Tibial artery (tissue), 4 donors: ENCODE measurements around the gene DKC1.

Experiments
- DNase-seq, 2 donors: peaks; one replicate each; pipeline ENCODE4 v3.0.0-alpha.2; 2019
- H3K27ac ChIP-seq, 2 donors: fragments of 200-600 bp; sonication (generic) in 1 of 2; 1 replicate in 1 of 2; 2 replicates in 1 of 2; pipeline ENCODE4 v1.5.1; 2018 to 2019; ENCODE audit warnings: mild to moderate bottlenecking in 1 of 2
- H3K27me3 ChIP-seq, 2 donors: fragments of 200-600 bp; sonication (generic) in 1 of 2; one replicate each; pipeline versions ENCODE4 v1.5.1 to v1.6.0; 2016 to 2019
- H3K36me3 ChIP-seq, 3 donors: fragments of 200-600 bp; sonication (generic) in 2 of 3; one replicate each; pipeline ENCODE4 v1.5.1; 2016 to 2019; ENCODE audit warnings: mild to moderate bottlenecking in 2 of 3
- H3K4me1 ChIP-seq, 4 donors: fragments of 200-600 bp; sonication (generic) in 2 of 4; 1 replicate in 3 of 4; 2 replicates in 1 of 4; pipeline ENCODE4 v1.5.1; 2016 to 2019
- H3K4me3 ChIP-seq, 2 donors: fragments of 200-600 bp; sonication (generic) in 1 of 2; 1 replicate in 1 of 2; 2 replicates in 1 of 2; pipeline ENCODE4 v1.5.1; 2018 to 2019; ENCODE audit warnings: mild to moderate bottlenecking in 2 of 2
- H3K9me3 ChIP-seq, 3 donors: fragments of 200-600 bp; sonication (generic) in 1 of 3; one replicate each; pipeline ENCODE4 v1.5.1; 2016 to 2019
- intact Hi-C: fragments of 100-400 bp; cut with DNase I; formaldehyde crosslinking; loops from one replicate; pipeline ENCODE4 v1.15.0; 2023; ENCODE audit warnings: low total_unique reads
- TF ChIP-seq, protein P1 (sequence below), 2 experiments: fragments of 200-600 bp in 1 of 2; fragments of 450-650 bp in 1 of 2; IDR thresholded peaks; one replicate each; pipeline ENCODE4 v1.5.1; 2017 to 2019; ENCODE audit warnings: antibody characterized with exemption in 2 of 2, mild to moderate bottlenecking in 1 of 2, moderate library complexity in 1 of 2

Gene DKC1

DNA sequence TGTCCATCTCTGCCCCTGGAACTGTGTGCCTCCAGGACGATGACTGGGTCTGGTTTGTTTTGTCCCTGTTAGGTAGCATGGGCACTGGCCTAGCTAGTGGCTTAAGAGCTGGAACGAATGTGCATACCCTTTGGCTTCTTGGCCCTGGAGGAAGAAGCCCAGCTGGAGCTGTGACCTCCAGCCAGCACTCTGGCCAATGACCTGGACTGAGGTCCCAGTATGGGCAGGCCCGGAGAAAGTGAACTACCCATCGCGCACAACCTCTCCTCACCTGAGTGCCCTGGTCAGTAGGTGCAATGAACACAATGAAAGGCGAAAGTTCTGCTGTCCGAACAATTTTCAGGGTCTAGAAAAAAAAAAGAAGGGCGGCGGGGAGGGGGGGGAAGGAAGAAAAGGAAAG is 18.3 kb downstream of the DKC1 start:
- no peak for DNase-seq
- intact Hi-C loops: no loop called here
- Histone ChIP-seq H3K4me1 (no peaks in the 10 kb centered on the region), H3K4me3 (no peak overlapping the region), H3K27ac (no peak overlapping the region), H3K9me3 (no peaks in the 10 kb centered on the region), H3K27me3 (no peaks in the 10 kb centered on the region), H3K36me3 (peaks cover 0 to 30% (median 4%) of the 10 kb centered on the region in 3 donors)
- TF ChIP-seq, protein P1, sequence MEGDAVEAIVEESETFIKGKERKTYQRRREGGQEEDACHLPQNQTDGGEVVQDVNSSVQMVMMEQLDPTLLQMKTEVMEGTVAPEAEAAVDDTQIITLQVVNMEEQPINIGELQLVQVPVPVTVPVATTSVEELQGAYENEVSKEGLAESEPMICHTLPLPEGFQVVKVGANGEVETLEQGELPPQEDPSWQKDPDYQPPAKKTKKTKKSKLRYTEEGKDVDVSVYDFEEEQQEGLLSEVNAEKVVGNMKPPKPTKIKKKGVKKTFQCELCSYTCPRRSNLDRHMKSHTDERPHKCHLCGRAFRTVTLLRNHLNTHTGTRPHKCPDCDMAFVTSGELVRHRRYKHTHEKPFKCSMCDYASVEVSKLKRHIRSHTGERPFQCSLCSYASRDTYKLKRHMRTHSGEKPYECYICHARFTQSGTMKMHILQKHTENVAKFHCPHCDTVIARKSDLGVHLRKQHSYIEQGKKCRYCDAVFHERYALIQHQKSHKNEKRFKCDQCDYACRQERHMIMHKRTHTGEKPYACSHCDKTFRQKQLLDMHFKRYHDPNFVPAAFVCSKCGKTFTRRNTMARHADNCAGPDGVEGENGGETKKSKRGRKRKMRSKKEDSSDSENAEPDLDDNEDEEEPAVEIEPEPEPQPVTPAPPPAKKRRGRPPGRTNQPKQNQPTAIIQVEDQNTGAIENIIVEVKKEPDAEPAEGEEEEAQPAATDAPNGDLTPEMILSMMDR (IDR thresholded peaks at IDR 0.05): no peak

DNA sequence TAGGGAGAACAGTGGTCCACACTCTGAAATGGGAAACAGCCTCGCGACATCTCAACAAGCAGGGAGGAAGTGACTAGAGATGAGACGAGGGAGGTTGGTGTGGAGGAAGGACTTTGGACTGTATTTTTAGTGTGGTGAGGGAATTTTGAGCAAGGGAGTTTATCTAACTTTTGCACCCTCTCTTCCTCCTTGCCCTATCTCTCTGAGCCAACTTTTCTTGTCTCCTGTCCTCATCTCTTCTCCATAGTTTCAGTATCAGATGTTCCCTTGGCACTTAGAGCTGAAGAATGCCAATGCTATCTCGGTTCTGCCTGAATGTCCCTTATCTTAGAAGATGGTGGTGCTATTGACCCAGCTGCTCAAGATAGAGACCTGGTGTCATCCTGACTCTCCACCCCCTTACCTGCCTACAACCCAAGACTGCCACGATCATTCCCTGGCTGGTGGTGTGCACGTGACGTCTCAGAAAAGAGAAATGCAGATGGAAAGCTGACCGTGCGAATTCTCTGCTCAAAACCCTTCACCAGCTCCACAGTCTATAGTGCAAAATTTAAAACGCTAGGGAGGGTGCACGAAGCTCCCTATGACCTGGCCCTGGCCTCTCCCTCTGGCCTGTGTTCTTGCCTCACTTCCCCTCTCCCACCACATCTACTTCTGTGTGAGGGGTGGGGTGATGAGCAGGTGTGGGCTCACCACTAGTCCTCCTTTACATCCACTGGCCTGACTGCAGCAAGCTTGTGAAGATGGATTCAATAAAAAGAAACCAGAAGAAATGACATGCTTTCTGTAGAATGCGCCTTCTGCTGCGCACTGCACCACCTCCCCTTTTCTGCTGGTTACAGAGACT is 21.7 kb downstream of the DKC1 start:
- intact Hi-C loops: no loop called here
- DNase-seq: no peak
- Histone ChIP-seq H3K27me3 (no peaks in the 10 kb centered on the region), H3K4me1 (no peaks in the 10 kb centered on the region), H3K9me3 (no peaks in the 10 kb centered on the region), H3K4me3 (no peak overlapping the region), H3K27ac (no peak overlapping the region), H3K36me3 (peaks cover 0 to 16% (median 0%) of the 10 kb centered on the region in 3 donors)
- TF ChIP-seq, protein P1 (IDR thresholded peaks at IDR 0.05): no peak

DNA sequence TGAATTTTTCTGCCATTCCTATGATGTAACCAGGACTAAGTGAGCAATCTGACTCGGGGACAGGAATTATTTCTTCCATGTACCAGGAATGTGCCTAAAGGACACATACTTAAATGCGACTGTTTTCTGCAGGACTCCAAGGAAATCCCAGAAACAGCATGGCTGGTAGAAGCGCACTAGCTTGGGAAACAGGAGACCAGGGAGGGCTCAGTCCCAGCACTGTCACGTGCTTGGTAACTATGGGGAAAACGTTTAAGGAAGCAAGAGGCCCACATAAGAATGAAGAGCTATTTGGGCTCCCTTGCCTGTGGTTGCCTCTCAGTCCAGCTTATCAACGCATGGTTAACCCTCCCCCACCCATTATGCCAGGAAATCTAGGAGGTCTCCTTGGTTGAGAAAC is 23.1 kb downstream of the DKC1 start:
- Histone ChIP-seq H3K27me3 (no peaks in the 10 kb centered on the region), H3K27ac (no peak overlapping the region), H3K4me1 (no peaks in the 10 kb centered on the region), H3K36me3 (peaks cover 0 to 15% (median 0%) of the 10 kb centered on the region in 3 donors), H3K9me3 (no peaks in the 10 kb centered on the region), H3K4me3 (no peak overlapping the region)
- intact Hi-C loops: no loop called here
- no peak for DNase-seq
- TF ChIP-seq, protein P1 (IDR thresholded peaks at IDR 0.05): no peak

DNA sequence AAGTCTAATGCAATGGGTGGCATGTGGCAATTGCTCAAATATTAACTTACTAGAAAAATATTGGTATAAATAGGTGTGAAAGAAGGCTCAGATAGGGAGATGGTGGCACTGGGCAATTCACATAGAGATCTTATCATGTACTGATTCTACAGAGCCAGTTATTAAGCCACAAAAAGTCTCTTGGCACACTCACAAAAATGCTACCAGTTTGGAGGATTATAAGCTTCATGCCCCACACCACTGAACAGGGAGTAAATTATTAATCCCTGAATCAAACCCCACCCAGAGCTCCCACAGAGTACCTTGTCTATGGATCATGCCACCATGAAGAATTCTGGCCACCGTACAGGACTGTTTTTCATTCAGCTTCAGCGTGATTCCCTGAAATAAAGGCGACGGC is 28.8 kb downstream of the DKC1 start:
- Histone ChIP-seq H3K4me1 (no peaks in the 10 kb centered on the region), H3K36me3 (no peaks in the 10 kb centered on the region), H3K9me3 (no peaks in the 10 kb centered on the region), H3K27ac (no peak overlapping the region), H3K27me3 (no peaks in the 10 kb centered on the region), H3K4me3 (no peak overlapping the region)
- TF ChIP-seq, protein P1 (IDR thresholded peaks at IDR 0.05): no peak
- DNase-seq: no peak
- intact Hi-C loops: no loop called here

DNA sequence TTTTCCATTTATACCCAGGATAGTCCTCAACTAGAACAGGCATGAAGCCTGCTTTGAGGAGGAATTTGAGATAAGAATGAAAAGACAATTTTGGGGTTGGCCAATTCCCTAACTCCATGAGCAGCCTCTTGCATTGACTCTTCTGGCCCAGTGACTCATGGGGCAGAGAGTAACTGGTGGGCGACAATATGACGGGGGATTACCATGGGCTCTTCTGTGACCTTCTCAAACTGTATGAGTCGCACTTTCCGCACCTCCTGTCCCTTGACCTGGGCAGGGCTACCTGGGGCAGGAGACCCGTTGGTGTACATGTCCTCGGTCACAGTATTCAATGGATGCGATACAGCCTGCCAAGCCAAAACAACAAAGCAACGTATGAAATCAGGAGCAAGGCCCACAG is 29.3 kb downstream of the DKC1 start:
- no peak overlapping the region for H3K27ac ChIP-seq
- H3K4me1 ChIP-seq: no peaks in the 10 kb centered on the region
- no peaks in the 10 kb centered on the region for H3K27me3 ChIP-seq
- TF ChIP-seq, protein P1 (IDR thresholded peaks at IDR 0.05): no peak
- no peak for DNase-seq
- H3K4me3 ChIP-seq: no peak overlapping the region
- intact Hi-C loops: no loop called here
- no peaks in the 10 kb centered on the region for H3K9me3 ChIP-seq
- H3K36me3 ChIP-seq: no peaks in the 10 kb centered on the region
